HG02763 (cell line): Measurements from ENCODE around the gene LPP.

ENCODE experiments used
- ATAC-seq: cut with Tn5 transposase; IDR thresholded peaks from one replicate; pipeline ENCODE4 v1.9.1; 2021; ENCODE audit warnings: mild to moderate bottlenecking, moderate library complexity; ENCODE audit not compliant: unreplicated experiment

LPP gene

DNA sequence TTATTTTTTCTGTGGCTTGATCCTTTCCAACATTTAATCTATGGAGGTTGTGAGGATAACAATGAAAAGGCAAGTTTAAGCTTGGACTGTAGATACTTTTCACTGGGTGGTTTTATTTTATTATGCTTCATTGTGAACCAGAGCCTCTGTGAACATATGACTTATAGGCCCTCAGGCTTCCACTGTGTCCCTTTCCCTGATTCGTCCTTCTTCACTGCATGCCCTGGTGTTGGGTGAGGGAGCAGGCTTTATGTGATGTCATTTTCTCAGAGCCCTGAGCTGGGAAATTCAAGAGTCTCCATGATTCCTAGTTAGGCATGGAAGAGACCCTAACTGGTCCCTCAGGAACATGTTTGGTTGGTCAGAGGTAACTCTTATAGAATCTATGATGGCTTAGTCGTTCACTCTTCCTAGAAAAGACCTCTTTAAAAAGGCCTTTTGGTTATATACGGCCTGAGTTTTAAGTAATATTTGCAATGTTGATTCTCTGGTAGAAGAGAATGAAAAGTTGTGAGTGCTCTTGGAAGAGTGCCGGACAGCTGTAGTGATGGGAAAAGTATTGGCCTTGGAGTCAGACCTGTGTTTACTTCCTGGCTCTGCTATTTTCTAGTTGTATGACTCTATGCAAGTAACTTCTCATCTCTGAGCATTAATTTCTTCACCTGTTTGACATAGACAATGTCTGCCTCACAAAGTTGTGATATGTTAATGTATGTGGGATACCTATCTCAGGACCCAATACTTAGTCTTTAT is 168.4 kb downstream of the LPP start:
- no peak for ATAC-seq

DNA sequence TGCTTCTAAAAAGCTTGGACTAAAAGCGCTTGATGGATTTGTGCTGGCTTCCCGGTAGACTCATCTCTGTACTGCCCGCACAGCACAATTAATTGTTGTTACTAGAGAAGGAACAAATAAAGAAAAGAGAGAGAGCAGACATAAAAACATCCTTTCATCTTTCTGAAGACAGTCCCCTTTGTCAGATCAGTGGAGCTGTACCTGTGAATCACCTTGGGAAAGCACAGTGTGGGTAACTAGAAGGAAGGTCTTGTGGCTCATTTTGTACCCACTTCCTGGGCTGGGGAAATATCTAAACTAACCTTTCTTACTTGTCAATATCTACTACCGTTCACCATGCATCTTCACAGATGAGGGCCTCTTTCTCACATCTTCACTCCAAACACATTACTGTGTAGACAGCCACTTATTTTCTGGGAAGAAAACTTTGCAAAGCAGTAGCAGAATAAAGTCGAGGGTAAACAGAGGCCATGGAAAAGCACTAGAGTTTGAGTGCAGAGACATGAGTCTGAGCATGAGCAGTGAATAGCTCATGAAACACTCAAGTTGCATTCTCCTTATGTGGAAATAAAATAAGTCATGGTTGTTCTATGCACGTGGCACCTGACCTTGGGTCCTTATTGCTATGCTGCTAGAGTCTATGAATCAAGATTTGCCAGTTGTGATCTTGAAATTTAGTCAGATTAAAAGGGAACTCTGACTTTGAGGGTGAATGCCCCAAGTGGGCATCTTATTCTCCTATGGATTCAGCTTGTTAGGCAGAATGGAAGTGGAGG is 169.3 kb downstream of the LPP start:
- ATAC-seq, result no peak

DNA sequence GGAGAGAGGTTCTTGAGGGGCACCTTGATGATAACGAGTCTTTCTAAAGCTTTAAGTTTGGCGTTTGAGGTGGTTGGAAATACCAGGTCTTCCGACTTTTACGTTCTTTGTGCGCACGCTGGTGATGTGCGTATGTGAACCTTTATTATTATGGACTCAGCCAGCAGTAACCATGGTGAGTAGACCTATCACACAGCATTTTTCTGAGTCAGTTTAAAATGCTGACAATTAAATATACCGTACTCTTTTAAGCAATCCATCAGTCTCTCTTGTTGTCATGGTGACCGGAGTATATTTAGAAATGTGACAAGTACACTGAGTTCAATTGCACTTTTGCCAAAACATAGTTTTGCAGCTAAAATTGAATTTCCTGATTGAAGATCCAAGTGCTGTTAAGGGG is 172.2 kb downstream of the LPP start:
- ATAC-seq, result no peak

GRCh38 chr3:188326968-188327367 is 173.0 kb downstream of the LPP start:
- no peak for ATAC-seq

DNA sequence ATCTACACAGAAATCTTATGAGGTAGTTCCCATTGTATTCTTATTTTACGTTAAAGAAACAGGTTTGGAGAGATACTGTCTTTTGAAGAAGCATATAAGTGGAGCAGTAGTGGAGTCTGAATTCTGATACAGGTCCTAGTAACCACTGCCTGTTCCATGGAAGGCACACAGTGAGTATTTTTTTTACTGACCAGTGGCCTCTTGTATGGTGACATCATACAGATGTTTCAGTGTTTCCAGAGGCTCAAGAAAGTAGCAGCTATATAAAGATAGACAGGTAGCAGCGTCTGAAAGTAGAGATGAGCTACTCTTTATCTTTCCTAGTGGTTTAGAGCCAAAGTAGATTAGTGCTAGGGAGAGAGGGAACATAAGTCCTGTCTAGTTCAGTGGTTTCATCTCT is 173.5 kb downstream of the LPP start:
- ATAC-seq, result no peak

DNA sequence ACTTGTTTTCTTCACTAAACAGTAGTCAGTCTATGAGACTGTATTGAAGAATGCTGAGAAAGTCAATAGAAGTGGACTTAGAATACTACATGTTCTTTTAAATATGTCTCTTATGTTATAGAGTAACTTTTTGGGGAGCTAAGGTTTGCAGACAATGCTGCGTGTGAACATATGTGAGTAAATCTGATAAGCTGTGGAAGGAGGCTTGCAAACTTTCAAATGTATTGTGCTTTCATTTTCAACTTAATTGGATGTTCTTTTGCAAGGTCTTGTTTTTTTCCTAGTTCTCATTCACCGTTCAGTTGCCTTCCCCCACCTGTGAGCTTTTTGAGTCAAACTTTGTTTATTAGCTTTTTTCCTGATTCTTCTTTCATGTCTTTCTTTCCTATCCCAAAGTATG is 176.2 kb downstream of the LPP start:
- ATAC-seq, result no peak

GRCh38 chr3:188331166-188331565 is 177.2 kb downstream of the LPP start:
- no peak for ATAC-seq

DNA sequence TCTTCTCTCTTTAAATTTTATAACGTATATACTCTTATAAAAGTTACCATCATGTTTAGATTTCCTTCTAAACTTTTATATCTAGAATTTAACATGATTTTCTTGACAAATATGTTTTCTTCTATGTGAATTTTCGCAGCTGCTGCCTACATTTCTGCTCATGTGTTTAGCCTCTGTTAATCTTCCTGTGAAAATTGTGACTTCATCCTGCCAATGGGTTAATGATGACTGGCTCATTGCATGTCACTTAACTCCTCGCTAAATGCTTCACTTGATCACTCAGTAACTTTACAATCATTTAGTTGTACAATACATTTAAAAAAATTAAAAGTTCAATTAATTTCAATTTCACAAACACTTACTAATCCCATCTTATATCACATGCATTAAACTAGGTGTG is 178.1 kb downstream of the LPP start:
- no peak for ATAC-seq

GRCh38 chr3:188335656-188336055 is 181.7 kb downstream of the LPP start:
- no peak for ATAC-seq

- no peak for ATAC-seq
Measured at GRCh38 chr3:188336178-188336577, 182.2 kb downstream of the LPP start.

- ATAC-seq, result no peak
Measured at GRCh38 chr3:188337232-188337631, 183.3 kb downstream of the LPP start.

DNA sequence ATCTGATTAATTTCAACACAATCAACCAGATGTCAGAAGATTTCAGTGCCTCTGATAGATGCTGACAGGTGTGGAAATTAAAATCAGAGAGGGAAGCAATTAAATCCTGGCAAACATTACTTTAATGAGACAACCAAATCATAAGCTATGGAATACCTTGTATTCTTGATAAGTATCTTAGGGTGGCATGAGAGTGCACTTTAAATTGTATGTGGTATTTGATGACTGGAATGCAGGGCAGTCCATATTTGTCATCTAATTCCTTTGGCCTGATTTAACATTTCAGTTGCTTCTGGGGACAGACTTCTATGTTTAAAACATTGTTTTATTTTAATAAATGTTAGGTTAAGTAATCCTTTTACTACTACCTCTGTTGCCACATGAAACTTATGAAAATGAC is 184.1 kb downstream of the LPP start:
- no peak for ATAC-seq

- ATAC-seq, result no peak
Measured at GRCh38 chr3:188339410-188340295, 185.7 kb downstream of the LPP start.

DNA sequence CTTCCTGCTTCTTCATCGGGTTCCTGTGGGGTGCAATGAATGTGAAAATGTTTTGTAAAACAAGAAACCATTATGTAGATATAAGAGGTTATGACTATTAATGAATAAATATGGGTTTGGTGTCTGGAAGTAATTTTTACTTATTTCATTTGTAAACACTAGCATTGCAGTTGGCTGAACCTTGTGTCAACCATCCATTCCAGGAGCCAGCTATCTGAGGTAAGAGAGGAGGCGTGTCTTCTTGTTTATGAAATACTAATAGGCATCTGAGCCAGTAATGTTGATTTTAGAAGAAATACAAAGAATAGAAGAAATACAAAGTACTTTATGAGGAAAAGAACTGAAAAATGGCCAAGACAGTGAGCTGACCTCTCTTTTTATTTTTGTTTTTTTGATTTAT is 187.5 kb downstream of the LPP start:
- ATAC-seq, result no peak

GRCh38 chr3:188342991-188343732 is 189.2 kb downstream of the LPP start:
- ATAC-seq, result no peak

DNA sequence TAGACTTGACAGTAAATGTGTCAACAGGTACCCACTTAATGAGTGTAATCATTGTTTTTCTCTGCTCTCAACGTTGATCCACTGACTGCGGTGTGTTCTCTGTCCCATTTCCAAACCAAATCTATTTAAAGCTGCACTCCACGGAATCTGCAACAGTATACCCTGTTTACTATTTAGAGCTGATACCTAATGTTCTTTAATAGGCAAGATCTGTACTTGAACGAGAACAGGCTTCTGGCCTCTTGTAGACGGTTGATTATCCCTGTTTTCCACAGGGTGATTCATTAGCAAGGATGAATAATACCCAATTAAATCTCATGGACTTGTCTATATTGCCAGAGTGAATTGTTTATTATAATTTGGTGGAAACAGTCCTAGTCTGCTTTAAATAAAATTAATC is 189.9 kb downstream of the LPP start:
- ATAC-seq, result no peak

DNA sequence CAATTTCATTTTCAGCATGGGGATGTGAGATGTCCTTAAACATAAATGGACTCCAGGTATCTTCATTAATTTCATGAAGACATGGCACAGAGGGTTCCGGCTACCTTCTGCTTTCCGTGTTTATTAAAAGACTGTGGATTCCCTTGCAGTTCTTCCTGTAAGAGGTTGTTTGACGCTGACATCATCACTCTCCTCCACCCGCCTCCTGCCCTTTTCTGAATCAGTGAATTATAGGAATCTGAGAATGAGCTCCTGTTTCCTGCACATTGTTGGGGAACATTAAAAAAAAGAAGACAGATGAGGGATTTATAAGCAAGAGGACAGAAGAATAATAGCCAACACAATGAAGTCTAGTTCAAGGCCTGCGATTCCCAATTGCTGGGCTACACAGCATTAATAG is 191.3 kb downstream of the LPP start:
- no peak for ATAC-seq

DNA sequence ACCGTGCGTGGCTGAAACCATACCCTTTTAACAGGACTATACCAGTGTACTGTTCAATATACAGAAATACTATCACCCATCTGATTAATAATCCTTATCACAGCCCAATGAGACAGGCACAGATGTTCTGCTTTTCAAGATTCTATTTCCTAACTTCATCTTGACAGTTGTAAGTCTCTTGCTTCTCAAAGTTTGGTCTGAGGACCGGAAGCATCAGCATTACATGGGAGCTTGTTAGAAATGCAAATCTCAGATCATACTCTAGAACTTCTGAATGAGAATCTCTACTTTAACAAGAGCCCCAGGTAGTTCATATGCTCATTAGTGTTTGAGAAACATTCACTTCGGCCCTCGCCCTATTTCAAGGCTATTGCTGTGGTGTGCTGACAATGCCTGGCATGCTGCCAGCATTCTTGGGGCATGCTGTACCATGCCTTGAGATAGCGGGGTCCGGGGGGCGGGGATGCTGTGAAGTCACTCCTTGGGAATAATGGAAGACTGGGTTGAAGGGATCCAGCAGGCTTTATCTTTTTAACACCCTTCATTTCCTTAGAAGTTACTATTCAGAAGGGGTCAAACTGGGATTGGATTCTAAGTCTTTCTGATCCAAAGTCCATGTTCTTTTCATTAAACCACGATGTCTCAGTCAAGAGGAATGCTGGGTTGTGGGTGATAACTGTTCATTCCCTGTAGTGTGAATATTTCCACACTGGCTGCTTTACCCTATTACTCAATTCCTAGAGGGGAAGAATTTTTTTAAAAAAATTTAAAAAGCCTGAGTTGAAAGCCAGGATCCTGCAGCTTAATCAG is 194.7 kb downstream of the LPP start:
- ATAC-seq, result no peak

GRCh38 chr3:188349351-188349901 is 195.5 kb downstream of the LPP start:
- ATAC-seq, result no peak

GRCh38 chr3:188349933-188350332 is 196.0 kb downstream of the LPP start:
- no peak for ATAC-seq
